Activated naive CD8-positive, alpha-beta T cell treated with anti-CD3 and anti-CD28 coated beads, Interleukin-2, amount 10 ng/mL, durations not matched to agents 7 days and 5 days (primary cell): ENCODE results near the gene HINT2. TPM values are rescaled to one million over a fixed set of nuclear protein-coding genes. Genes with fewer than 3 reads are reported as not detected.

ENCODE experiments used
- ATAC-seq: fragments of 150-1000 bp; cut with Tn5 transposase; one replicate; pipeline ENCODE4 v1.10.0; 2021; ENCODE audit warnings: low read depth, moderate library complexity
- POLR2A ChIA-PET: fragments of 350-600 bp; sonication (Branson Sonifier 250); formaldehyde crosslinking; loops from one replicate; lab custom pipeline; 2021; ENCODE audit warnings: antibody characterized with exemption; lab: Charles Lee
- DNase-seq: peaks from one replicate; pipeline ENCODE4 v3.0.0; 2021
- H3K27ac Mint-ChIP-seq: one replicate; pipeline ENCODE4 v1.8.0; 2022; ENCODE audit warnings: mild to moderate bottlenecking, mixed read lengths
- H3K27me3 Mint-ChIP-seq: one replicate; pipeline ENCODE4 v1.8.0; 2022; ENCODE audit warnings: mild to moderate bottlenecking, moderate library complexity, mixed read lengths
- H3K36me3 Mint-ChIP-seq: one replicate; pipeline ENCODE4 v1.8.0; 2021; ENCODE audit warnings: mild to moderate bottlenecking, mixed read lengths
- H3K4me1 Mint-ChIP-seq: one replicate; pipeline ENCODE4 v1.8.0; 2021; ENCODE audit warnings: mixed read lengths
- H3K4me3 Mint-ChIP-seq: one replicate; pipeline ENCODE4 v1.8.0; 2022; ENCODE audit warnings: mild to moderate bottlenecking, moderate library complexity, mixed read lengths
- H3K9me3 Mint-ChIP-seq: one replicate; pipeline ENCODE4 v1.8.0; 2021; ENCODE audit warnings: mixed read lengths
- total RNA-seq, 2 experiments: library from RNA; stranded (reverse); gene quantifications; one replicate each; pipeline ENCODE4 v1.2.3, GENCODE V29; 2021

HINT2 gene
- total RNA-seq, 2 experiments from 2014 or later: 54.3 to 56.4 TPM

- ATAC-seq (no peak), DNase-seq (no peak)
- Mint-ChIP-seq H3K36me3 (peaks cover 2% of the 10 kb centered on the region), H3K27me3 (no peaks in the 10 kb centered on the region), H3K4me1 (peaks cover 10% of the 10 kb centered on the region), H3K27ac (no peak overlapping the region), H3K9me3 (no peaks in the 10 kb centered on the region), H3K4me3 (no peak overlapping the region)
- POLR2A ChIA-PET: no interaction called here
Measured at GRCh38 chr9:35795695-35796094, 19.1 kb downstream of the HINT2 start.

- Mint-ChIP-seq H3K27me3 (no peaks in the 10 kb centered on the region), H3K36me3 (peaks cover 1% of the 10 kb centered on the region), H3K9me3 (no peaks in the 10 kb centered on the region), H3K4me1 (peaks cover 8% of the 10 kb centered on the region), H3K27ac (peak overlapping the region; percentile 66), H3K4me3 (no peak overlapping the region)
- ATAC-seq (no peak), DNase-seq (no peak)
- POLR2A ChIA-PET: interaction anchor here (0.6 kb wide), 1 partner anchor 20 kb away, joined by 3 read pairs; no protein-coding TSS in a partner anchor
Measured at GRCh38 chr9:35793461-35793860, 21.4 kb downstream of the HINT2 start.

GRCh38 chr9:35792826-35793225, 22.0 kb downstream of the HINT2 start:
- Mint-ChIP-seq H3K9me3 (no peaks in the 10 kb centered on the region), H3K27me3 (no peaks in the 10 kb centered on the region), H3K27ac (peak overlapping the region; percentile 66), H3K4me1 (peaks cover 8% of the 10 kb centered on the region), H3K36me3 (no peaks in the 10 kb centered on the region), H3K4me3 (no peak overlapping the region)
- POLR2A ChIA-PET: interaction anchor here (0.6 kb wide), 1 partner anchor 21 kb away, joined by 3 read pairs; no protein-coding TSS in a partner anchor
- no peak for ATAC-seq
- DNase-seq: no peak

- H3K9me3 Mint-ChIP-seq: no peaks in the 10 kb centered on the region
- H3K4me1 Mint-ChIP-seq: peaks cover 7% of the 10 kb centered on the region
- no peaks in the 10 kb centered on the region for H3K36me3 Mint-ChIP-seq
- H3K27me3 Mint-ChIP-seq: no peaks in the 10 kb centered on the region
- H3K27ac Mint-ChIP-seq: no peak overlapping the region
- DNase-seq (no peak), ATAC-seq (no peak)
- H3K4me3 Mint-ChIP-seq: no peak overlapping the region
- POLR2A ChIA-PET: no interaction called here
Measured at GRCh38 chr9:35792024-35792813, 22.6 kb downstream of the HINT2 start.

DNA sequence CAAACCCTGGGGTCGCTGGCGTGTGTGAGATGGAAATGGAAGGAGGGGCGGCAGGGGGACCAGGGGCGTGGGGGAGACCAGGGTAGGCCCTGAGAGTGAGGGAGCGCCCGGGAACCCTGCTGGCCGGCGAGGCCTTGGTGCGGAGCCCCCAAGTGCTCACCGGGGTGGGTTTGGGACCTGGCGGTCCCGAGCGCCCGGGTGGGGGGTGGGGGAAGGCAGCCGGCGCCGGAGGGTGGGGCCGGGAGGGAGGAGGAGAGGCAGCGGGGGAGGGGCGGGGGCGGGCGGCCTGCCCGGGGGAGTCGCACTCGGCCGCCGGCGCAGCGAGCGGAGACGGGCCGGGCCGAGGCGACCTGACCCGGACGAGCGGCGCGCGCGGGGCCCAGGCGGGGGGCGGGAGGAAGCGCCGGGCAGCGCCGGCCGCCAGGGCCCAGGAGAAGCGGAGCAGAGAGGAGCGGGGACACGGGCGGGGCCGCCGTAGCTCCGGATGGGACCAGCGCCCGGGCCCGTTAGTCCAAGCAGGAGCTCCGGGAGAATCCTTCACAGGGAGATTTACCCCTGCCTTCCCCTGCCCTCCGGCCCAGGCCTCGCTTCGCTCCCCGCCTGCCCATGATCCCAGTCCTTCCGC, 23.4 kb downstream of the HINT2 start, which contains the start of gene NPR2:
NPR2 (plus strand) TSS at position 295 of the 625 bp plus-strand sequence. CDS start 818 bp downstream, outside the sequence.
- Mint-ChIP-seq H3K4me3 (no peak within 1 kb of the TSS), H3K4me1 (peaks cover 7% of the 10 kb centered on the region), H3K27ac (no peak within 1 kb of the TSS), H3K9me3 (no peaks in the 10 kb centered on the region), H3K36me3 (peaks cover 3% of the 10 kb centered on the region), H3K27me3 (no peaks in the 10 kb centered on the region)
- DNase-seq: no peak
- ATAC-seq: no peak
- POLR2A ChIA-PET: no interaction called here

- DNase-seq: peak; percentile 48
- POLR2A ChIA-PET: interaction anchor here (1.1 to 2.0 kb wide), 3 partner anchors 20 to 92 kb away, joined by 3 to 6 read pairs (median 3); partner anchors contain the start of gene SPAG8
- Mint-ChIP-seq H3K27ac (no peak overlapping the region), H3K4me3 (no peak overlapping the region), H3K4me1 (peaks cover 7% of the 10 kb centered on the region), H3K27me3 (no peaks in the 10 kb centered on the region), H3K36me3 (peaks cover 9% of the 10 kb centered on the region), H3K9me3 (no peaks in the 10 kb centered on the region)
- ATAC-seq: peak; percentile 82
Measured at GRCh38 chr9:35790385-35791296, 24.2 kb downstream of the HINT2 start.

- Mint-ChIP-seq H3K36me3 (peaks cover 10% of the 10 kb centered on the region), H3K9me3 (no peaks in the 10 kb centered on the region), H3K4me3 (no peak overlapping the region), H3K4me1 (peaks cover 7% of the 10 kb centered on the region), H3K27me3 (no peaks in the 10 kb centered on the region), H3K27ac (no peak overlapping the region)
- POLR2A ChIA-PET: interaction anchor here (1.1 to 2.0 kb wide), 3 partner anchors 21 to 92 kb away, joined by 3 to 6 read pairs (median 3); partner anchors contain the start of gene SPAG8
- no peak for ATAC-seq
- DNase-seq: no peak
Measured at GRCh38 chr9:35790025-35790384, 24.8 kb downstream of the HINT2 start.

DNA sequence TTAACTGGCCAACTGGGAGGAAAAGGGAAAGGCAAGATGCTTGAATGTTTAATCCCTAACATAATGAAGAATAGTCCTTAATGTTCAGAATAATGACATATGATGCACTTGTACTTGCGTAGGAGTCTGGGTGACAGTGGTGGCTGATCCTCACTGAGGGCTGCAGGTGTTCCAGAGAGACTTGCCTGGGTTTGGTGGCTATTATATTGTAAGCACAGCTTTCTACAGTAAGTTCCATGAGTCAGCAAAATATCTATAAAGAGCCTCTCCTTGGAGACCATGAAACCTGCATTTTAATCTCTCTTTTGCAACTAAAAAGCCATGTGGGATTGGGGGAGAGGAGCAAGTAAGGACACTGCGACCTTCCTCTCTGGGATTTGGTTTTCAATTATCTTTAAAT, 25.3 kb downstream of the HINT2 start:
- Mint-ChIP-seq H3K4me1 (peaks cover 5% of the 10 kb centered on the region), H3K36me3 (peaks cover 10% of the 10 kb centered on the region)
- POLR2A ChIA-PET: interaction anchor here (2.0 kb wide), 1 partner anchor 23 kb away, joined by 6 read pairs; the partner anchor contains the start of gene SPAG8

DNA sequence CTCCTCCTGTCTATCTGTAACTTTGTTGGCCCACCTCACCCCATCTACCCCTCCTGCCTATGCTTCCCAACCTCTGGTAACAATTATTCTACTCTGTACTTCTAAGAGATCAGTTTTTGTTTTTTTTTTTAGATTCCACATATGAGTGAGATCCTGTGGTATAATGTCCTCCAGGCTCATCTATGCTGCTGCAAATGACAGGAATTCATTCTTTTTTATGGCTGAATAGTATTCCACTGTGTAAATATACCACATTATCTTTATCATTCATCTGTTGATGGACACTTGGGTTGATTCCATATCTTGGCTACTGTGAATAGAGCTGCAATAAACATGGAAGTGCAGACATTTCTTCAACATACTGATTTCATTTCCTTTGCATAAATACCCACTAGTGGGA, 31.4 kb downstream of the HINT2 start:
- ATAC-seq (no peak), DNase-seq (no peak)
- no peak overlapping the region for H3K4me3 Mint-ChIP-seq
- no peaks in the 10 kb centered on the region for H3K9me3 Mint-ChIP-seq
- no peaks in the 10 kb centered on the region for H3K27me3 Mint-ChIP-seq
- peaks cover 31% of the 10 kb centered on the region for H3K36me3 Mint-ChIP-seq
- POLR2A ChIA-PET: no interaction called here
- H3K27ac Mint-ChIP-seq: no peak overlapping the region
- H3K4me1 Mint-ChIP-seq: peaks cover 1% of the 10 kb centered on the region

More for the DNA sequence above, 25.3 kb downstream of the HINT2 start:
- H3K27ac Mint-ChIP-seq: no peak overlapping the region
- no peak overlapping the region for H3K4me3 Mint-ChIP-seq
- DNase-seq (no peak), ATAC-seq (no peak)
- no peaks in the 10 kb centered on the region for H3K27me3 Mint-ChIP-seq
- no peaks in the 10 kb centered on the region for H3K9me3 Mint-ChIP-seq

- no peaks in the 10 kb centered on the region for H3K9me3 Mint-ChIP-seq
- peaks cover 1% of the 10 kb centered on the region for H3K4me1 Mint-ChIP-seq
- no peak overlapping the region for H3K4me3 Mint-ChIP-seq
- peaks cover 25% of the 10 kb centered on the region for H3K36me3 Mint-ChIP-seq
- ATAC-seq: no peak
- H3K27ac Mint-ChIP-seq: no peak overlapping the region
- no peaks in the 10 kb centered on the region for H3K27me3 Mint-ChIP-seq
- POLR2A ChIA-PET: no interaction called here
- no peak for DNase-seq
Measured at GRCh38 chr9:35781066-35781465, 33.8 kb downstream of the HINT2 start.

DNA sequence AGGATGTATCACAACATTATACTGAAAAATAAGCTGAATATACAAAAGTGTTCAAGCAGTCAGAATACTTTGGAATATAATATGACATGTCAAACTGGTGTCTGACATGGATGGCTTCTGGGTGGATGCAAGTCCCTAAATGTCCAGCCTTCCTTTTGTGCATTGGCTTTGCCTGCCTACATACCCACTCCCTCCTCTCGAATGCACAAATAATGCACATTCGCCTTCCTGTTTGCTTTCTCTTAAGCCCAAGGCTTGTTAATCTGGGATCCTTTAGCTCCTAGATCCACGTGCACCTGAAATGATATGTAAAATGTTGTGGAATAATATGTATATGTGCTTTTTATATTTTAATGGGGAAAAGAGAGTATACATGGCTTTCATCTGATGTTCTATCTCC, 36.3 kb downstream of the HINT2 start:
- no peak overlapping the region for H3K27ac Mint-ChIP-seq
- no peak for ATAC-seq
- POLR2A ChIA-PET: no interaction called here

GRCh38 chr9:35776018-35776417, 38.8 kb downstream of the HINT2 start:
- DNase-seq (no peak), ATAC-seq (no peak)
- no peaks in the 10 kb centered on the region for H3K27me3 Mint-ChIP-seq
- H3K9me3 Mint-ChIP-seq: no peaks in the 10 kb centered on the region
- POLR2A ChIA-PET: interaction anchor here (1.1 kb wide), 1 partner anchor 17 kb away, joined by 3 read pairs; no protein-coding TSS in a partner anchor
- no peaks in the 10 kb centered on the region for H3K4me1 Mint-ChIP-seq
- H3K36me3 Mint-ChIP-seq: peaks cover 11% of the 10 kb centered on the region
- no peak overlapping the region for H3K27ac Mint-ChIP-seq
- no peak overlapping the region for H3K4me3 Mint-ChIP-seq

More for the DNA sequence above, 36.3 kb downstream of the HINT2 start:
- H3K36me3 Mint-ChIP-seq: peaks cover 14% of the 10 kb centered on the region
- DNase-seq: no peak
- H3K4me1 Mint-ChIP-seq: peaks cover 1% of the 10 kb centered on the region
- H3K9me3 Mint-ChIP-seq: no peaks in the 10 kb centered on the region
- no peaks in the 10 kb centered on the region for H3K27me3 Mint-ChIP-seq
- no peak overlapping the region for H3K4me3 Mint-ChIP-seq
